ENCODE results near the gene TGM4.

The TGM4 gene

DNA sequence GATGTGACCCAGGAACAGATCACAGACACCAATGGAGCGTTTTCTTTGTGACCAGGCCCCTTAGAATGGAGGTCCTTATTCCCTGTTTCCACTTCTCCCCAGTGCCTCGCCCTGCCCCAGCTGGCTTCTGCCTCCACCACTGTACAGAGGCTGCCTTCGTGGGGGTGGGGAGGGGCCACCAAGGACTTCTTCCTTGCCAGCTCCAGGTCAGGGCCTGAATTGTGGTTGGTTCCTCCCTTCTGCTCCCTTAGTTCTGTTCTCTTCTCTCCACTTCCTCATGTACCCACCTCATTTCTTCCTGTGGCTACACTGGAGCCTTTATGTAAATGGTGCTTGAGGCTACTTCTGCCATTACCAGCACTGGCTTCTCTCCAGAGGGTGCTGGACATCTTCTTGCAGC lies 16.4 kb downstream of the TGM4 start:
- no peak overlapping the region for H3K27ac ChIP-seq
- H3K4me3 ChIP-seq = no peak overlapping the region
- TF ChIP-seq, protein P1, sequence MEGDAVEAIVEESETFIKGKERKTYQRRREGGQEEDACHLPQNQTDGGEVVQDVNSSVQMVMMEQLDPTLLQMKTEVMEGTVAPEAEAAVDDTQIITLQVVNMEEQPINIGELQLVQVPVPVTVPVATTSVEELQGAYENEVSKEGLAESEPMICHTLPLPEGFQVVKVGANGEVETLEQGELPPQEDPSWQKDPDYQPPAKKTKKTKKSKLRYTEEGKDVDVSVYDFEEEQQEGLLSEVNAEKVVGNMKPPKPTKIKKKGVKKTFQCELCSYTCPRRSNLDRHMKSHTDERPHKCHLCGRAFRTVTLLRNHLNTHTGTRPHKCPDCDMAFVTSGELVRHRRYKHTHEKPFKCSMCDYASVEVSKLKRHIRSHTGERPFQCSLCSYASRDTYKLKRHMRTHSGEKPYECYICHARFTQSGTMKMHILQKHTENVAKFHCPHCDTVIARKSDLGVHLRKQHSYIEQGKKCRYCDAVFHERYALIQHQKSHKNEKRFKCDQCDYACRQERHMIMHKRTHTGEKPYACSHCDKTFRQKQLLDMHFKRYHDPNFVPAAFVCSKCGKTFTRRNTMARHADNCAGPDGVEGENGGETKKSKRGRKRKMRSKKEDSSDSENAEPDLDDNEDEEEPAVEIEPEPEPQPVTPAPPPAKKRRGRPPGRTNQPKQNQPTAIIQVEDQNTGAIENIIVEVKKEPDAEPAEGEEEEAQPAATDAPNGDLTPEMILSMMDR (IDR thresholded peaks at IDR 0.05) = no peak
- no peak for DNase-seq (ENCODE audit: low spot score)

GRCh38 chr3:44892689-44893088 lies 18.3 kb downstream of the TGM4 start:
- no peak for DNase-seq (ENCODE audit: low spot score)
- Histone ChIP-seq H3K27ac (no peak overlapping the region), H3K4me3 (no peak overlapping the region)
- TF ChIP-seq, protein P1 (IDR thresholded peaks at IDR 0.05) = no peak

DNA sequence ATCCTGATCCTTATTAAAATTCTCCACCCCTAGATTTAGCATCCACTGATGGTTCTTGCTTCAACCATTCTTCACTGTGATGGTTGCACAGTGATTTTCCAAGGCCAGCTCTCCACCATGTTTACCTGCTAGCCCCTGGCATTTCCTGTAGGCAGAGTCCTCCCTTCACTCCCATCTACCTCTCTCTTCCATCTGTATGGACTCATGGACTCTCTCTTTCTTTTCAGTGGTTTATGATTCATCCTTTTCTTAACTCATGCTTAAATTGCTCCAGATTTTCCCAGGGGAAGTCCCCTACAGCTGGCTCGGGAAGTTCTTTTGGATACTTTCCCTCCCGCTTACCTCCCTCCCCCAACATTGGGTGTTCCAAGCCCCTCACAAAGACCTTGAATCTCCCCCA lies 18.7 kb downstream of the TGM4 start:
- DNase-seq (ENCODE audit: low spot score) = no peak
- Histone ChIP-seq H3K27ac (no peak overlapping the region), H3K4me3 (no peak overlapping the region)
- TF ChIP-seq, protein P1 (IDR thresholded peaks at IDR 0.05) = no peak

DNA sequence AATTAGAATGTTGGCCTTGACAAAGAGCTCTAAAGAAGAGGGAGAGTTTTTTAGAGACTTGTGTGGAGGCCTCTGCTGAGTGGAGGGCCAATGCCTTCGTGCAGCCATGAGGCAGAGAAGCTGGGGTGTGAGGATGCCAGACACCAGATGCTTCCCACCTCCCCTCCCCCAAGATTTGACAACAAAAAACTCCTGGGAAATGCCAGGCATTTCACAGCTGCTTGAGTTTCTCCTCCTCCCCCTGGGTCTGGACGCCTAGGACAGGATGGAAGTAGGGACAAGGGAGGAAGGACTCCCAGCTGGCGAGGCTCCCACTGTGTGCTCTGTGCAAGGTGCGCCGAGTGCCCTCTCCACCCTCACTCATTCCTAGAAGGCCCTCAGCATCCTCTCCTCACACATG lies 20.1 kb downstream of the TGM4 start:
- no peak overlapping the region for H3K27ac ChIP-seq
- TF ChIP-seq, protein P1 (IDR thresholded peaks at IDR 0.05) = no peak
- H3K4me3 ChIP-seq = no peak overlapping the region
- no peak for DNase-seq (ENCODE audit: low spot score)

- TF ChIP-seq, protein P1 (IDR thresholded peaks at IDR 0.05) = no peak
- Histone ChIP-seq H3K27ac (no peak overlapping the region), H3K4me3 (no peak overlapping the region)
- no peak for DNase-seq (ENCODE audit: low spot score)
Observed at GRCh38 chr3:44896440-44896839, 22.0 kb downstream of the TGM4 start.

GRCh38 chr3:44899683-44900367 lies 25.4 kb downstream of the TGM4 start:
- Histone ChIP-seq H3K27ac (no peak overlapping the region), H3K4me3 (no peak overlapping the region)
- no peak for DNase-seq (ENCODE audit: low spot score)
- TF ChIP-seq, protein P1 (IDR thresholded peaks at IDR 0.05) = no peak

GRCh38 chr3:44902628-44903027 lies 28.2 kb downstream of the TGM4 start:
- TF ChIP-seq, protein P1 (IDR thresholded peaks at IDR 0.05) = no peak
- no peak overlapping the region for H3K4me3 ChIP-seq

More at GRCh38 chr3:44902628-44903027, 28.2 kb downstream of the TGM4 start:
- DNase-seq (ENCODE audit: low spot score) = no peak
- no peak overlapping the region for H3K27ac ChIP-seq

Data from coronary artery (tissue), 2 donors.